GM23338 (cell line): ENCODE measurements around the gene LSM12. TPM values are rescaled to one million over a fixed set of nuclear protein-coding genes. Genes with fewer than 3 reads are reported as not detected.

Experiments
- ATAC-seq: fragments of 200-7000 bp; cut with Tn5 transposase; 3 replicates; pipeline ENCODE4 v1.9.1; 2020
- DNase-seq: peaks from one replicate; pipeline ENCODE4 v3.0.0-alpha.2; 2015; ENCODE audit warnings: low spot score
- H2AFZ ChIP-seq: fragments of 200-600 bp; sonication (generic); 2 replicates; pipeline ENCODE4 v1.8.0; 2016; ENCODE audit warnings: antibody characterized with exemption, mild to moderate bottlenecking, moderate library complexity
- H3F3A ChIP-seq: fragments of 200-600 bp; sonication (generic); replicated peaks from 2 replicates; pipeline ENCODE4 v1.8.0; 2017; ENCODE audit warnings: antibody characterized with exemption, mixed run types, low read depth
- H3K27ac ChIP-seq: fragments of 200-600 bp; sonication (generic); 2 replicates; pipeline ENCODE4 v1.6.1; 2016; ENCODE audit warnings: low read depth
- H3K27me3 ChIP-seq: fragments of 200-600 bp; sonication (generic); 2 replicates; pipeline ENCODE4 v1.8.0; 2016; ENCODE audit warnings: mild to moderate bottlenecking, mixed run types, moderate library complexity; ENCODE audit not compliant: insufficient read depth
- H3K36me3 ChIP-seq: fragments of 200-600 bp; sonication (generic); 2 replicates; pipeline ENCODE4 v1.8.0; 2016; ENCODE audit warnings: mild to moderate bottlenecking; ENCODE audit not compliant: insufficient read depth
- H3K4me1 ChIP-seq: fragments of 200-600 bp; sonication (generic); 2 replicates; pipeline ENCODE4 v1.8.0; 2016; ENCODE audit warnings: mild to moderate bottlenecking, moderate library complexity; ENCODE audit not compliant: insufficient read depth
- H3K4me2 ChIP-seq: fragments of 200-600 bp; sonication (generic); 2 replicates; pipeline ENCODE4 v1.7.1; 2017; ENCODE audit warnings: mixed run types
- H3K4me3 ChIP-seq: fragments of 200-600 bp; sonication (generic); 2 replicates; pipeline ENCODE4 v1.6.1; 2016; ENCODE audit warnings: mixed run types
- H3K79me2 ChIP-seq: fragments of 200-600 bp; sonication (generic); replicated peaks from 2 replicates; pipeline ENCODE4 v1.8.0; 2017; ENCODE audit warnings: mild to moderate bottlenecking; ENCODE audit not compliant: insufficient read depth
- H3K9me2 ChIP-seq: fragments of 200-600 bp; sonication (generic); 2 replicates; pipeline ENCODE4 v1.8.0; 2017; ENCODE audit not compliant: insufficient read depth
- H4K20me1 ChIP-seq: fragments of 200-600 bp; sonication (generic); replicated peaks from 2 replicates; pipeline ENCODE4 v1.8.0; 2017; ENCODE audit warnings: mild to moderate bottlenecking; ENCODE audit not compliant: insufficient read depth
- H3K27ac Mint-ChIP-seq: 2 replicates; pipeline ENCODE4 v1.8.0; 2020; ENCODE audit warnings: inconsistent platforms, mild to moderate bottlenecking, moderate library complexity, mixed read lengths
- H3K27me3 Mint-ChIP-seq: 3 replicates; pipeline ENCODE4 v1.8.0; 2022; ENCODE audit warnings: low read depth, mild to moderate bottlenecking, moderate library complexity, mixed read lengths, inconsistent platforms; ENCODE audit not compliant: insufficient read depth, poor library complexity
- H3K36me3 Mint-ChIP-seq: 3 replicates; pipeline ENCODE4 v1.8.0; 2021; ENCODE audit warnings: low read depth, mild to moderate bottlenecking, inconsistent platforms, moderate library complexity, mixed read lengths
- H3K4me1 Mint-ChIP-seq: 3 replicates; pipeline ENCODE4 v1.8.0; 2020; ENCODE audit warnings: mild to moderate bottlenecking, inconsistent platforms, mixed read lengths
- H3K4me3 Mint-ChIP-seq: 3 replicates; pipeline ENCODE4 v1.8.0; 2021; ENCODE audit warnings: moderate library complexity, mild to moderate bottlenecking, inconsistent platforms, mixed read lengths
- H3K9me3 Mint-ChIP-seq: 3 replicates; pipeline ENCODE4 v1.8.0; 2020; ENCODE audit warnings: moderate library complexity, mild to moderate bottlenecking, inconsistent platforms, mixed read lengths
- CREB1 ChIP-seq: fragments of 250-450 bp; sonication (Bioruptor Pico); IDR thresholded peaks from 2 replicates; pipeline ENCODE4 v1.5.0; 2020; ENCODE audit warnings: low read depth, mild to moderate bottlenecking, moderate library complexity
- CTCF ChIP-seq, 2 experiments: fragments of 200-600 bp in 1 of 2; sonication (generic) in 1 of 2; conservative IDR thresholded peaks; 2 replicates each; pipeline versions ENCODE4 v1.5.1 to v1.6.1; 2016 to 2017; ENCODE audit warnings: antibody characterized with exemption in 2 of 2, low read depth in 2 of 2, mild to moderate bottlenecking in 2 of 2, moderate library complexity in 1 of 2
- EZH2 ChIP-seq: fragments of 200-600 bp; sonication (generic); IDR thresholded peaks from one replicate; pipeline ENCODE4 v1.8.0; 2017; ENCODE audit warnings: antibody characterized with exemption, mild to moderate bottlenecking, low read depth; ENCODE audit not compliant: unreplicated experiment
- EZH2phosphoT487 ChIP-seq: fragments of 200-600 bp; sonication (generic); IDR thresholded peaks from one replicate; pipeline ENCODE4 v1.8.1; 2018; ENCODE audit warnings: antibody characterized with exemption; ENCODE audit not compliant: unreplicated experiment
- NANOG ChIP-seq: IDR thresholded peaks from 2 replicates; pipeline ENCODE4 v1.6.1; 2016; ENCODE audit warnings: antibody characterized with exemption, borderline replicate concordance
- ZNF114 ChIP-seq: fragments of 250-450 bp; sonication (Bioruptor Pico); IDR thresholded peaks from 2 replicates; pipeline ENCODE4 v1.5.0; 2020; ENCODE audit warnings: mild to moderate bottlenecking, moderate library complexity
- ZNF331 ChIP-seq: fragments of 250-450 bp; sonication (Bioruptor Pico); IDR thresholded peaks from 2 replicates; pipeline ENCODE4 v1.5.0; 2020; ENCODE audit warnings: low read depth, mild to moderate bottlenecking, moderate library complexity
- ZNF462 ChIP-seq: fragments of 250-450 bp; sonication (Bioruptor Pico); IDR thresholded peaks from 2 replicates; pipeline ENCODE4 v1.5.0; 2020; ENCODE audit warnings: mild to moderate bottlenecking, moderate library complexity
- polyA plus RNA-seq: library from polyadenylated mRNA; unstranded; fragments of >200 nt; fragmentation: Nextera tagmentation; extraction: Ambion mirVana; gene quantifications from 2 replicates; pipeline ENCODE4 v1.2.1, GENCODE V29; 2016
- total RNA-seq: library from RNA; depleted of rRNA; stranded (reverse); fragments of >200 nt; shearing (Covaris generic); gene quantifications from 2 replicates; pipeline ENCODE4 v1.2.3, GENCODE V29; 2014
- TF ChIP-seq, protein P1 (sequence below): IDR thresholded peaks from one replicate; pipeline ENCODE4 v1.6.1; 2018; ENCODE audit warnings: antibody characterized with exemption; ENCODE audit not compliant: unreplicated experiment

LSM12 gene
- total and polyA plus RNA-seq, 2 experiments from 2014 or later, result 72.7 to 241 TPM

DNA sequence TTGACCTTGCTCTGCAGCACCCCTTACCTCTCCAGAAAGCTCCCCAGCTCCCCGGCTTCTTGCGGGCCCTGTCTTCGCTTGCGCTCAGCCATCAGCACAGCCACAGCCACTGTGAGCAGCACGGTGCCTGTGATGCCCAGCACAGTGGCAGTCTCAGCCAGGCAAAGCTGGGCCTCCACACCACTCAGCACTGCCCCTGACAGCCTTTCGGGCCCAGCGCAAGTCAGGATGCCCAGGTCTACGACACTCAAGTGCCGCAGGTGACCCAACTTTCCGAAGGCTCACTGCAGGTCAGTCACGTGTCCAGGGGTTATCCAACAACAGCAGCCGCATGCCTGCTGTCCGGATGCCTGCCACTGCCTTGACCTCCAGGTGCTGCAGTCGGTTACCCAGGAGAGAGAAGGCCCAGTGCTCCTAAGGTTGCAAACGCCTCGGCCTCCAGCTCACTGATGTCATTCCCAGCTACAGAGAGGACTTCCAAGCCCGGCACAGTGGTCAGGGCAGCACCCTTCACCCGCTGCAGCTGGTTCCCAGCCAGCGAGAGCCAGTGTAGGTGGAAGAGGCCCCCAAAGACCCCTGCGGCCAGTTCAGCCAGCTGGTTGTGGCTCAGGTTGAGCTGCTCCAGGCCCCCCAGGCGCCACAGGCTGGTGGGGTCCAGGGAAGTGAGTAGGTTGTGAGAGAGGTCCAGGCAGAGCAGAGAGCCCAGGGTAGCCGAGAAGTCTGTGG lies 42.8 kb downstream of the LSM12 start:
- Histone ChIP-seq H3K27ac (no peak overlapping the region), H3K9me2 (no peaks in the 10 kb centered on the region), H3K79me2 (no peaks in the 10 kb centered on the region), H3K4me3 (no peak overlapping the region), H3K4me1 (no peaks in the 10 kb centered on the region), H2AFZ (no peak overlapping the region), H3K36me3 (no peaks in the 10 kb centered on the region; the same call in 1 of the 2 replicates), H4K20me1 (peaks cover 7% of the 10 kb centered on the region; the same call in 1 of the 2 replicates), H3K4me2 (no peak overlapping the region), H3F3A (0 out of 2 replicates have a peak, but pooled peaks cover 7% of the 10 kb centered on the region), H3K27me3 (no peaks in the 10 kb centered on the region)
- ATAC-seq, result peak; percentile 12; the same call in 2 of the 3 replicates
- Mint-ChIP-seq H3K36me3 (no peaks in the 10 kb centered on the region; the same call in 2 of the 3 replicates), H3K4me3 (no peak overlapping the region), H3K27ac (peak overlapping the region; percentile 73; the same call in 1 of the 2 replicates), H3K4me1 (no peaks in the 10 kb centered on the region), H3K9me3 (no peaks in the 10 kb centered on the region), H3K27me3 (peaks cover 5% of the 10 kb centered on the region)
- no peak for DNase-seq
- TF ChIP-seq CTCF (conservative IDR thresholded peaks at IDR 0.05; ENCODE audit: low read depth in 2 of 2) (no peak), ZNF462 (CRISPR knock-in tag) (no peak), EZH2 (no peak), CREB1 (CRISPR knock-in tag) (no peak), ZNF114 (CRISPR knock-in tag) (no peak), ZNF331 (CRISPR knock-in tag) (no peak), NANOG (no peak), EZH2phosphoT487 (no peak)
- TF ChIP-seq, protein P1, sequence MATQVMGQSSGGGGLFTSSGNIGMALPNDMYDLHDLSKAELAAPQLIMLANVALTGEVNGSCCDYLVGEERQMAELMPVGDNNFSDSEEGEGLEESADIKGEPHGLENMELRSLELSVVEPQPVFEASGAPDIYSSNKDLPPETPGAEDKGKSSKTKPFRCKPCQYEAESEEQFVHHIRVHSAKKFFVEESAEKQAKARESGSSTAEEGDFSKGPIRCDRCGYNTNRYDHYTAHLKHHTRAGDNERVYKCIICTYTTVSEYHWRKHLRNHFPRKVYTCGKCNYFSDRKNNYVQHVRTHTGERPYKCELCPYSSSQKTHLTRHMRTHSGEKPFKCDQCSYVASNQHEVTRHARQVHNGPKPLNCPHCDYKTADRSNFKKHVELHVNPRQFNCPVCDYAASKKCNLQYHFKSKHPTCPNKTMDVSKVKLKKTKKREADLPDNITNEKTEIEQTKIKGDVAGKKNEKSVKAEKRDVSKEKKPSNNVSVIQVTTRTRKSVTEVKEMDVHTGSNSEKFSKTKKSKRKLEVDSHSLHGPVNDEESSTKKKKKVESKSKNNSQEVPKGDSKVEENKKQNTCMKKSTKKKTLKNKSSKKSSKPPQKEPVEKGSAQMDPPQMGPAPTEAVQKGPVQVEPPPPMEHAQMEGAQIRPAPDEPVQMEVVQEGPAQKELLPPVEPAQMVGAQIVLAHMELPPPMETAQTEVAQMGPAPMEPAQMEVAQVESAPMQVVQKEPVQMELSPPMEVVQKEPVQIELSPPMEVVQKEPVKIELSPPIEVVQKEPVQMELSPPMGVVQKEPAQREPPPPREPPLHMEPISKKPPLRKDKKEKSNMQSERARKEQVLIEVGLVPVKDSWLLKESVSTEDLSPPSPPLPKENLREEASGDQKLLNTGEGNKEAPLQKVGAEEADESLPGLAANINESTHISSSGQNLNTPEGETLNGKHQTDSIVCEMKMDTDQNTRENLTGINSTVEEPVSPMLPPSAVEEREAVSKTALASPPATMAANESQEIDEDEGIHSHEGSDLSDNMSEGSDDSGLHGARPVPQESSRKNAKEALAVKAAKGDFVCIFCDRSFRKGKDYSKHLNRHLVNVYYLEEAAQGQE, result no peak
